IPS-18a (cell line): ENCODE data around the gene CCNI.
"Not testable (repeated sequence)": the region's sequence is repeated elsewhere in the genome, so short reads cannot be mapped to it uniquely, and the experiment has no call there.

Experiments used
- H3K27ac ChIP-seq: one replicate; pipeline ENCODE4 v1.5.1; 2013; ENCODE audit warnings: low read length
- H3K27me3 ChIP-seq: one replicate; pipeline ENCODE4 v1.6.1; 2013; ENCODE audit warnings: mild to moderate bottlenecking, low read length; ENCODE audit not compliant: control insufficient read depth, insufficient read depth
- H3K36me3 ChIP-seq: one replicate; pipeline ENCODE4 v1.6.1; 2013; ENCODE audit warnings: low read depth, low read length; ENCODE audit not compliant: control insufficient read depth
- H3K4me1 ChIP-seq: one replicate; pipeline ENCODE4 v1.6.1; 2013; ENCODE audit warnings: low read depth, low read length; ENCODE audit not compliant: control insufficient read depth
- H3K4me3 ChIP-seq: one replicate; pipeline ENCODE4 v1.5.1; 2013; ENCODE audit warnings: low read length
- H3K9ac ChIP-seq: one replicate; pipeline ENCODE4 v1.6.1; 2013; ENCODE audit warnings: mild to moderate bottlenecking, low read length, moderate library complexity
- H3K9me3 ChIP-seq: one replicate; pipeline ENCODE4 v1.6.1; 2013; ENCODE audit warnings: low read depth, low read length; ENCODE audit not compliant: control insufficient read depth

Gene CCNI

GRCh38 chr4:77100234-77100633 lies 24.4 kb upstream of the CCNI start:
- no peaks in the 10 kb centered on the region for H3K4me1 ChIP-seq
- no peaks in the 10 kb centered on the region for H3K27me3 ChIP-seq
- H3K9me3 ChIP-seq, result no peaks in the 10 kb centered on the region
- no peak overlapping the region for H3K9ac ChIP-seq
- H3K27ac ChIP-seq, result no peak overlapping the region
- H3K36me3 ChIP-seq, result no peaks in the 10 kb centered on the region
- H3K4me3 ChIP-seq, result no peak overlapping the region

- H3K9me3 ChIP-seq, result no peaks in the 10 kb centered on the region
- H3K27ac ChIP-seq, result no peak overlapping the region
- no peak overlapping the region for H3K4me3 ChIP-seq
- no peak overlapping the region for H3K9ac ChIP-seq
- H3K27me3 ChIP-seq, result no peaks in the 10 kb centered on the region
- H3K36me3 ChIP-seq, result no peaks in the 10 kb centered on the region
- no peaks in the 10 kb centered on the region for H3K4me1 ChIP-seq
Observed at GRCh38 chr4:77097611-77098010, 21.8 kb upstream of the CCNI start.

- H3K4me3 ChIP-seq, result no peak overlapping the region
- no peaks in the 10 kb centered on the region for H3K27me3 ChIP-seq
- no peak overlapping the region for H3K9ac ChIP-seq
- H3K4me1 ChIP-seq, result no peaks in the 10 kb centered on the region
- H3K9me3 ChIP-seq, result no peaks in the 10 kb centered on the region
- no peak overlapping the region for H3K27ac ChIP-seq
- no peaks in the 10 kb centered on the region for H3K36me3 ChIP-seq
Observed at GRCh38 chr4:77095101-77095821, 19.5 kb upstream of the CCNI start.

- Histone ChIP-seq H3K27ac (no peak overlapping the region), H3K36me3 (no peaks in the 10 kb centered on the region), H3K4me3 (no peak overlapping the region), H3K27me3 (no peaks in the 10 kb centered on the region), H3K4me1 (no peaks in the 10 kb centered on the region), H3K9ac (no peak overlapping the region), H3K9me3 (no peaks in the 10 kb centered on the region)
Observed at GRCh38 chr4:77094496-77094895, 18.7 kb upstream of the CCNI start.

- H3K4me1 ChIP-seq, result no peaks in the 10 kb centered on the region
- no peaks in the 10 kb centered on the region for H3K27me3 ChIP-seq
- no peaks in the 10 kb centered on the region for H3K9me3 ChIP-seq
- H3K36me3 ChIP-seq, result no peaks in the 10 kb centered on the region
- no peak overlapping the region for H3K27ac ChIP-seq
- no peak overlapping the region for H3K9ac ChIP-seq
- no peak overlapping the region for H3K4me3 ChIP-seq
Observed at GRCh38 chr4:77093401-77093800, 17.6 kb upstream of the CCNI start.

- Histone ChIP-seq H3K27ac (no peak overlapping the region), H3K4me1 (no peaks in the 10 kb centered on the region), H3K4me3 (no peak overlapping the region), H3K36me3 (no peaks in the 10 kb centered on the region), H3K9ac (no peak overlapping the region), H3K27me3 (no peaks in the 10 kb centered on the region), H3K9me3 (no peaks in the 10 kb centered on the region)
Observed at GRCh38 chr4:77092975-77093374, 17.2 kb upstream of the CCNI start.

- no peaks in the 10 kb centered on the region for H3K4me1 ChIP-seq
- H3K9me3 ChIP-seq, result no peaks in the 10 kb centered on the region
- no peak overlapping the region for H3K4me3 ChIP-seq
- H3K36me3 ChIP-seq, result no peaks in the 10 kb centered on the region
- no peak overlapping the region for H3K9ac ChIP-seq
- H3K27me3 ChIP-seq, result no peaks in the 10 kb centered on the region
- H3K27ac ChIP-seq, result no peak overlapping the region
Observed at GRCh38 chr4:77089866-77090265, 14.1 kb upstream of the CCNI start.

GRCh38 chr4:77087027-77087426 lies 11.2 kb upstream of the CCNI start:
- not testable (repeated sequence) for H3K4me3 ChIP-seq, H3K36me3 ChIP-seq, H3K9me3 ChIP-seq, H3K9ac ChIP-seq, H3K27ac ChIP-seq, H3K4me1 ChIP-seq, H3K27me3 ChIP-seq

GRCh38 chr4:77084019-77084639 lies 8.3 kb upstream of the CCNI start:
- no peaks in the 10 kb centered on the region for H3K4me1 ChIP-seq
- no peaks in the 10 kb centered on the region for H3K36me3 ChIP-seq
- no peak overlapping the region for H3K27ac ChIP-seq
- H3K9ac ChIP-seq, result no peak overlapping the region
- H3K27me3 ChIP-seq, result no peaks in the 10 kb centered on the region
- H3K9me3 ChIP-seq, result no peaks in the 10 kb centered on the region
- no peak overlapping the region for H3K4me3 ChIP-seq

GRCh38 chr4:77082886-77083608 lies 7.3 kb upstream of the CCNI start:
- H3K27me3 ChIP-seq, result no peaks in the 10 kb centered on the region
- H3K36me3 ChIP-seq, result no peaks in the 10 kb centered on the region
- no peak overlapping the region for H3K9ac ChIP-seq
- H3K4me3 ChIP-seq, result no peak overlapping the region
- H3K27ac ChIP-seq, result no peak overlapping the region
- no peaks in the 10 kb centered on the region for H3K4me1 ChIP-seq
- no peaks in the 10 kb centered on the region for H3K9me3 ChIP-seq

- H3K27ac ChIP-seq, H3K9me3 ChIP-seq, H3K4me1 ChIP-seq, H3K9ac ChIP-seq, H3K4me3 ChIP-seq, H3K36me3 ChIP-seq, H3K27me3 ChIP-seq: not testable (repeated sequence)
Observed at GRCh38 chr4:77080806-77081205, 5.0 kb upstream of the CCNI start.

- H3K4me1 ChIP-seq, result peaks cover 4% of the 10 kb centered on the region
- H3K9ac ChIP-seq, result no peak overlapping the region
- no peak overlapping the region for H3K27ac ChIP-seq
- no peaks in the 10 kb centered on the region for H3K36me3 ChIP-seq
- H3K4me3 ChIP-seq, result no peak overlapping the region
- no peaks in the 10 kb centered on the region for H3K9me3 ChIP-seq
- H3K27me3 ChIP-seq, result no peaks in the 10 kb centered on the region
Observed at GRCh38 chr4:77079281-77079680, 3.5 kb upstream of the CCNI start.
